ENCODE results near the gene TRPC4AP. TPM values are rescaled to one million over a fixed set of nuclear protein-coding genes. Genes with fewer than 3 reads are reported as not detected.

TRPC4AP gene
- total RNA-seq: 105 and 132 TPM in 2 replicates

GRCh38 chr20:35092524-35093266, at the start of gene TRPC4AP:
Gene TRPC4AP, minus strand, starts transcription at chr20:35092807. Its CDS starts 26 bp downstream, at chr20:35092781.

GRCh38 chr20:34955231-34956040, 137.2 kb downstream of the TRPC4AP start, which contains the start of the genes GSS and MYH7B:
Gene GSS, minus strand, starts transcription at chr20:34955806. Its CDS starts 3,954 bp downstream, at chr20:34951852.
Gene MYH7B, plus strand, starts transcription at chr20:34955868. Its CDS starts 22,138 bp downstream, at chr20:34978006.

Small RNA genes within 50 kb of the gene (small RNA-seq; reads per million reads assigned to genes)
- gene MIR499A (0.69 reads per million, percentile 44 among the genes with 10 or more reads in this experiment), gene RF00275 (not detected), gene RNU6-407P (not detected)

Other genes with a start within 250 kb of the TRPC4AP start
- 2.4 and 2.9 TPM in 2 replicates for gene GGT7, start 220.0 kb downstream of the TRPC4AP start, total RNA-seq
- 37.0 and 40.5 TPM in 2 replicates for gene ACSS2, start 216.2 kb downstream of the TRPC4AP start, total RNA-seq
- gene GSS, start 137.0 kb downstream of the TRPC4AP start, total RNA-seq: 53.8 and 53.9 TPM in 2 replicates
- not detected in 2 replicates for gene MYH7B, start 136.9 kb downstream of the TRPC4AP start, total RNA-seq
- 44.0 and 46.4 TPM in 2 replicates for gene EDEM2, start 54.5 kb upstream of the TRPC4AP start, total RNA-seq
- gene PROCR, start 79.3 kb upstream of the TRPC4AP start, total RNA-seq: 243 and 351 TPM in 2 replicates
- 0.76 and 0.98 TPM in 2 replicates for gene MMP24, start 133.9 kb upstream of the TRPC4AP start, total RNA-seq
- gene MMP24OS, start 185.3 kb upstream of the TRPC4AP start, total RNA-seq: 12.5 and 14.0 TPM in 2 replicates
- gene EIF6, start 192.0 kb upstream of the TRPC4AP start, total RNA-seq: 140 and 151 TPM in 2 replicates
- not detected in 2 replicates for gene FAM83C, start 199.6 kb upstream of the TRPC4AP start, total RNA-seq